IPS-18c (cell line): ENCODE results near the gene SMYD3.

ENCODE experiments used
- H3K4me3 ChIP-seq: 2 replicates; pipeline ENCODE4 v1.7.0; 2013; ENCODE audit warnings: low read depth, mild to moderate bottlenecking, low read length, moderate library complexity; ENCODE audit not compliant: insufficient read depth
- H3K9me3 ChIP-seq: one replicate; pipeline ENCODE4 v1.6.1; 2013; ENCODE audit warnings: mild to moderate bottlenecking, low read length, moderate library complexity; ENCODE audit not compliant: control insufficient read depth, insufficient read depth

SMYD3 gene

GRCh38 chr1:245870698-245871097 lies 636.4 kb downstream of the SMYD3 start:
- Histone ChIP-seq H3K9me3 (no peaks in the 10 kb centered on the region), H3K4me3 (no peak overlapping the region)

DNA sequence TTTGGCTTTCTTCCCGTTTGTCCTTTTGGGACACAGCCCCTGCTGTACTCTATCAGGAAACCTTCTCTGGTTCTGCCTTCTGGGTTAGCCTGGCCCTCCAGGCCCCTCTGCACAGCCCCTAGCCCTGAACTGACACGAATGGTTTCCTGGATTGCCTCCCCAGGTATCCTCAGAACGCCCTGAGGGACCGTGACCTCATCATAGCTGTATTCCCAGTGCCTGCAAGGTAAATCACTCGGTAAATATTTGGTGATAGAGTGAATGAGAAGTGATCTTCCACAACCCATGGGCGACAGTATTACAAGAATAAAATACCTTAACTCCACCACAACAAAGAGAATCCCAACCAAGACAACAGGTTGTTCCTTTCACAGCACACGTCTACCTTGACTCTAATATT lies 637.2 kb downstream of the SMYD3 start:
- Histone ChIP-seq H3K9me3 (no peaks in the 10 kb centered on the region), H3K4me3 (no peak overlapping the region)

DNA sequence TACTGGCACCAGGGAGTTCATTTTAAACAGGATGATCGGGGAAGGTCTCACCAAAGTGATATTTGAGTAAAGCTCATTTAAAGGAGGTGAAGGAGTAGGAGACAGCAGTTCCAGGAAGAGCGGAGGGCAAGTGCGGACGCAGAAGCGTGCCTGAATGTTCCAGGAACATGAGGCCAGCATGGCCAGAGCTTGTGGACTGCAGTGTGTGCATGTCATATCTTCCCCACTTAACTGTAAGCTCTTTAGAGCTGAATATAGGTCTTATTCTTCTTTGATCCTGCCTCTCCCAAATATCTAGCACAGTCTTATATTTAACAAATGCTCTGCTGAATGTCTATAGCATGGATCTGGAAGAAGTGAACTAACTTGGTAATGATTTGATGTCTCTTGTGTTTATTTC lies 639.3 kb downstream of the SMYD3 start:
- H3K4me3 ChIP-seq, result no peak overlapping the region
- no peaks in the 10 kb centered on the region for H3K9me3 ChIP-seq

GRCh38 chr1:245864872-245865271 lies 642.2 kb downstream of the SMYD3 start:
- H3K9me3 ChIP-seq, result no peaks in the 10 kb centered on the region
- no peak overlapping the region for H3K4me3 ChIP-seq

GRCh38 chr1:245863566-245864184 lies 643.4 kb downstream of the SMYD3 start:
- no peak overlapping the region for H3K4me3 ChIP-seq
- no peaks in the 10 kb centered on the region for H3K9me3 ChIP-seq

DNA sequence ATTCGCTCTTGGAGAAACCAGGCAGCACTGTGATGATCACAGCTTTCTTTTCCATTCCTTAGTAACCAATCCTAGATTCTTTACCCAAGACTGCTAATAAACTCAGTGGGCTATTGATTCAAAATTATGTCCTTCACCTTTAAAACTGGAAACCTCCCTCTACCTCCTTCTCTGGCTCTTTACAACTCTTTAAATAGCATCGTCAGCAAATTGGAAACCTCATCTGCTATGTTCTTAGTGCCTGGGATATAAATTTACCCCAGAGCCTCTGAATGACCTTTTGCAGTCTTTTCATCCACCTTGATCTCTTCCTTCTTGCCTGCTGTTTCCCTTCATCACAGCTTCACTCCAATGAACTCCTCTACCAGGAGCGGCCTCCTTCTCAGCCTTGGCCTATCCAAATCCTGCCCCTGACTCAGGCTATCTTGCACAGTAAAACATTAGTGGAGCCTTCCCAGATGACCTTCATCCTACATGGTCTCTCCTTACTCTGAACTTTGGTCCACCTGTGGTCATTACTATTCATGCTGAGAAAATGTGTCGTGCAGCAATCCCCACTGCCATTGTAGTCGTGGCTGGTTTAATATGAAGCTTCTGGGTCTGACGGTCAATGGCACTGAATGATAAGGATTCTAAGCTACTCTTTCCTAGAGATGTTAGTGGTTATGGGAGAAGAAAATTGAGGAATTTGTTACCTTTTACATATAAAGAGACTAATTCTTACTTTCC lies 644.1 kb downstream of the SMYD3 start:
- no peak overlapping the region for H3K4me3 ChIP-seq
- H3K9me3 ChIP-seq, result no peaks in the 10 kb centered on the region

DNA sequence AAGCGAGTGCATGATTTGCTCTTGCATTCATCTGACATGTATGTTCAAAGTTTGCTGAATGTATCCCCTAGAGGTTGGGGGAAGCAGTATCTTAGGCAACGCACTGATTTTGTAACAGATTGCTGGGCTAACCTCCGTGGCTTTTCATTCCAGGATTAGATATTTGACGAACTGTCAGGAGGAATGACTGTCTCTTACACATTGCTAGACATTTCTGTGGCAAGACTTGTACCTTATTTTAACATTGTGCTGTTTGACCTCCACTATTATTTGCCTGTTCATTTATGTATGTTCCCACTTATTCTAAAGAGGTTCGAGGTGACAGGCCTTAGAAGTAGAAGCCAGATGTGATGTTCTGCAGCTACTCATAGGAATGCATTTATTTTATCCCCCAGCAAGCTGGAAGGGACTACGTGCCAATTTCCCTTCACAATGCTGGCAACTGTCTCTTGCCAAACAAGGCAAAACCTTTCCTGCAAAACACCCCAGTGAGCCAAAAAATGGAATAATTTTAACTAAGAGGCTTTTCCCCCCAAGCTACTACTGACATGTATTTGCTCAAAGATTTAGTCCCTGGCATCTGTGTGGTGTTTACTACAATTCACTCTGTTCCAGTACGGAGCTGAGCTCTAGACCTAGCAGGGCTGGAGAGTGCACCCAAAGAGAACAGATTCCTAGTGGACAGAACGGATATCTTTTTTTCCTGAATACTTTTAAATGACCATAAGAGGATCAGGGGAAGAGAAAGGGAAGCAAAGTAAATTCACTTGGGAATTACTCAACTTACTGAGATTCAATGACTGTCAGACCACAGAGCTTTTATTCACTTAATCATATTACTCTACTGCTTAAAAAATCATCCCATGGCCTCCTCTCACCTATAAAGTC lies 646.2 kb downstream of the SMYD3 start:
- H3K4me3 ChIP-seq, result no peak overlapping the region
- H3K9me3 ChIP-seq, result no peaks in the 10 kb centered on the region

DNA sequence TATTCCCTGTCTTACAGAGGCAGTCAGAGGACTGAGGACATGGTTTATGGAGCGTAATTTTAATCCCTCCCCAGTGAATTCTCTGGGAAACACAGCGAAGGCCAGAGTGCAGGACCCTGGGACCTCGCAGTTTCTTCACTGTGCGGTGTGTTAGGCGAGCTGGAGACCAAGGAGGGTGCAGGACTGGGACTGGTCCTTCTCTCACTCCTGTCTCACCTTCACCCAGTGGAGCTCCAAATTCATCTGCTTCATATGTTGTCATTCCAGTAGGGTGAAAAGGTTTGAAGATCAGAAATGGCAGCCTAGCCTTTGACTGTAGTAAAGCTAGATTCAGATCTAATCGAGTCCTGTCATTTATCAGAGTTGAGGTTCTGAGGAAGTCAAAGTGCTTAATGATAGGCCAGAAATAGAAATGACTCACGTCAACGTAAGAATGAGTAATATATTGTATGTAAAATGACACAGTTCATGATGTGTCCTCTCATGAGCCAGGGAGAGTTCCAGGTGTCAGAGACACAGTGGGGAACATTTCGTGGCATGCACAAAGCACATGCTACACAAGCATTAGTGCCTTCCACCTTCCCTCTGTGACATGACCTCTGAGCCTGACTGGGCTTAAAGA lies 647.5 kb downstream of the SMYD3 start:
- no peaks in the 10 kb centered on the region for H3K9me3 ChIP-seq
- H3K4me3 ChIP-seq, result no peak overlapping the region

DNA sequence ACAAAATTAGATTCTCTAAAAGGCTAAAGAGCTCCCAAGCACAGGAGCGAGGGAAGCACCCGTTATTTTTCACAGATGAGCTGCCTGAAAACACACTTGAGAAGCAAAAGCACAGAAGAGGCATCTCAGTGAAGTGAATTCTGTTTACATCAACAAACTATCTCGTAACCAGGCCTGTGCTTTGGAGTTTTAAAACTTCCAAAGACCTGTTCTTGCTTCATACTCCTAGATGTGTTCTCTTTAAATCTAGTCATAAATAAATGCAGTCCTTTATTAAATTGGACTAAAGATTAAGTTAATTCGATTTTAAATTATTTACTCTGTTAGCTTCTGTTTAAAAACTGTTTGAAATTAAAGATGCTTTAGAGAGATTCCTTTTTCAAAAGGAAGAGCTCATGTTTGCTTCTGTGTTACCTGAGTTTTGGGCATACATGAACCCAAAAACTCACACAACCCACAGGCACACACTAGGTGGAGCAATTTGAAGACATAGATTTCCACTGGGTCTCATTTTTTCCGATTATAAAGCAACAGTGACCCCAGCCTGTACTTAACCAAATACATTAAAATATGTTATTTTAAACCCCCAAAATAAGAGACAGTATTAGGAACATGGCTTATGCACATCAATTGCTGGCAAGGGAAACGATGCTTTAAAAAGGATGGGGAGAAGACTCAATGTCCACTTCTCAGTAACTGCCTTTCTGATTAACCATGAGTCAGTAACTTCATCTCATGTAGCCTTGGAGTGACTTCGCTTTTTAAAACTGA lies 648.2 kb downstream of the SMYD3 start:
- H3K9me3 ChIP-seq, result no peaks in the 10 kb centered on the region
- no peak overlapping the region for H3K4me3 ChIP-seq

DNA sequence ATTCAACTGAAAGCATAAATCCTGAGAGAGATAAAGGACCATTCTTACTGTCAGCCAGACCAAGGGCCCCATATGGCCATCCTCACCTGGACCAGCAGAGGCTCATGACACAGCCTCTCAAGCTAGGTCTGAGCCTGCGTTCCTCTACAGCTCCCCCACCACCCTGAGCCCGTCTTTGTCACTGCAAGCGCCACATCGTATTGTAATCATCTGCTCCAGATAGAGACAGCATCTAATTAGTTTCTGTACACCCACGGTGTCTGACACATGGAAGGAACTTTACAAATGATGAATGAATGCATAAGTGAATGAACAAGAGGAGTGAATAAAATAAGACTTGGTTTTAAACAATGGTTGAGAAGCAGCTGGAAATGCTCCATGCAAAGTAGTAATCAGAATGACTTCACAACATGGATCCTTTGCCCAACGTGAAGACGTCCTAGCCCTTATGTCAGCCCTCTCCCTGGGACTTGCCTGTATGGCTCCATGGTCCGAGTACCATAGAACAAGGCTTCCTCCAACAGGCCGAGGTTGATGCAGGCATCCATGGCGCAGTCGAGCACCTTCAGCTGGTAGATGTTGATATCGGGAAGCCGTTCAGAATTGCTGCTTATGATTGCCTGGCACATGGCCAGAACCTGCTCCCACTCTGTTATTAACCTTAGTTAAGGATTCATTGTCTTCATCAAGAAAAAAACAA lies 648.9 kb downstream of the SMYD3 start:
- no peaks in the 10 kb centered on the region for H3K9me3 ChIP-seq
- no peak overlapping the region for H3K4me3 ChIP-seq

DNA sequence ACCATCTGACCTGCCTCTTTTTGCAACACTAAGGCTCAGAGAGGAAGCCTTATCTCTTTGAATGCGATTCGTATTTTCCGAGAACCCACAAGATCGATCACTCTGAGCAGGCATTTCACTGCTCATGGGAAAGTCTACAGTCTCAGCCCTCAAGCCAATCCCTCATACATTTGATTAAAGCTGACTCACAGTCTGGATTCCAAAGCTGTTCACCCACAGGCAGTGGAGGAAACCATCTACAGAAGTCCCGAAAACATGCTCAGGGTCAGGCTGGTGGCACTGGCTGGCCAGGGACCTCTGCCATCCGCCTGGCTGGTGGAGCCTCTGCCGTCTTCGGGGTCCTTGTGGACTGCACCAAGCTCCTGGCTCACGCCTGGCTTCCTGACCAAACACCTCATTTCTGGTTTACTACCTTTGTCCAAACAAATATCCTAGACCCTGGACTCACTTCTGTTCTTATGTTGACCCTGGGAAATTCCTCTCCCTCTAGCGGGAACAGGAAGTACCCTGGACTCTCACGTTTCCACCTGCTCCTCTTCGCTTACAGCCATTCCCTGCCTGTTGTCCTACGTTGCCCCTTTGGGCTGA lies 650.0 kb downstream of the SMYD3 start:
- H3K4me3 ChIP-seq, result no peak overlapping the region
- no peaks in the 10 kb centered on the region for H3K9me3 ChIP-seq

DNA sequence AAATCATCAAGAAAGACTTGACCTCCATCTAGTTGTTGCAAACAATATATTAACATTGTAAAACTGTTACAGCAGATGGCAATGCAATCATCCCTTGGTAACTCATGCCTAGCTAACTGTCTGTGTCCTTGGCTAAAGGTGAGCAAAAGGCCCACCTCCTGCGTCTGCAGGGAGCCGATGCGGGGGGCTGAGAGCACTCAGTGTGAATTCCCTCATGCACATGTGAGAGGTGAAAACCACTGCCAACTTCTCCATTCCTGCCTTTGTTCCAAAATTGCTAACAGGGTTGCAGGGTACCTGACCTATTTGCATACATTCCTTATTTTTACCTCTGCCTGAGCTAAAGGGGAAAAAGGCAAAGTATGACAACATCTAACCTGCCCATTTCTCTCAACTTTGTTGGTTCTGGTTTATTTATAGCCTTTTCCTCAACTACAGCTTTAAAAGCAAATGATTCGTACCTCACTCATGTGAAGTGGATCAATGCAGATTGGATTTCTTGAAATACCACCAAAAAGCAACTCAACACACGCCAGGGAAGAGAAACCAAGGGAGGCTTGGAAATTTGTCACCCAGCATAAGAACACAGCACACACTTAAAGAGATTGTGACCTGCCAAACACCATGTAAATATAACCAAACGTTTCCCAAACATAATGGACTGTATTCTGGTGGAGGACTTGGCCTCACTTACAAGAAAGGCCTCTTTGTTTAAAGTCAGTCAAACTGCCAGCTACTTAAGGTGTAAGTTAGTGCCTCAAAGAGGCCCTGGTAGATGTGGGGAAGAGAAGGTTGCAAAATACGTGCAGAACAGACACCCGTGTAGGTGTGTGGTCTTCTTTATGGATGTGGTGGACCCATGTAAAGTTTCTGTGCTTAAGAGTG lies 651.0 kb downstream of the SMYD3 start:
- Histone ChIP-seq H3K4me3 (no peak overlapping the region), H3K9me3 (no peaks in the 10 kb centered on the region)

DNA sequence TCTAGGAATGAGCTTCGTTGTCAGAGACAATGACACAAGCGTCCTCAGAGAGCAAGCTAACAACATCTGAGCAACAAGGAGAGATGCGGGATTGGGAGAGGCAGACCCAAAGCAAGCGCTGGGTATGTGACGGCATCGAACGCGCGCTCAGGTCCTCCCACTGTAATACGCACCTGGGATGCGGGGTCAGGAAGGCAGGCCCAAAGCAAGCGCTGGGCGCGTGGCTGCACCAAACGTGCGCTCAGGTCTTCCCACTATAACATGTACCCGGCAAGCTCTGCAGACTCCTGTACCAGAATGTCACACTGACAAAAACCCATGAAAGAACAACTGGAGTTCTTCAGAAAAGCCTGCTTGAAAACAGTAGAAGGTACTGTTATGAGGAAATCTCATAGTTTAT lies 653.8 kb downstream of the SMYD3 start:
- Histone ChIP-seq H3K4me3 (no peak overlapping the region), H3K9me3 (no peaks in the 10 kb centered on the region)

- H3K4me3 ChIP-seq, result no peak overlapping the region
- H3K9me3 ChIP-seq, result no peaks in the 10 kb centered on the region
These were observed 664.0 kb downstream of the SMYD3 start for GRCh38 chr1:245843101-245843500.

DNA sequence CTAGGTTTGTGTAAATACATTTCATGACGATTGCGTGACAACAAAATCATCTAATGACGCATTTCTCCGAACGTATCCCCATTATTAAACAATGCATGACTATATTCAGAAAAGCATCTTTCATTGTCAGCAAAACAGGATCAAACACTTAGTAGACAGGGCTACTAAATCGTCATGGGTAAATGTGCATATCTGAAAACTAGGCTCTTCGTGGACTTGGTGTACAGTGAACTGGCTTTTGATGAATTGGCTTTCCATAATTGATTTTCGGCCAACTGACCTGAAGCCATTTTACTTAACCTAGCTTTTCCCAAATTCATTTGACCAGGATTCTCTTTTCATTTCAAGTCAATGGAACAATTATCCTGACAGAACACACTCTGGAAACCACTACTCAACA lies 665.0 kb downstream of the SMYD3 start:
- no peak overlapping the region for H3K4me3 ChIP-seq
- H3K9me3 ChIP-seq, result no peaks in the 10 kb centered on the region
